ENCODE data around the gene PTS. TPM values are rescaled to one million over a fixed set of nuclear protein-coding genes. Genes with fewer than 3 reads are reported as not detected.

Gene PTS
- total RNA-seq, 2 donors from 2014 or later = 20.1 to 25.7 TPM

GRCh38 chr11:112235750-112236390, 9.6 kb downstream of the PTS start:
- Histone ChIP-seq H3K27me3 (no peaks in the 10 kb centered on the region), H3K4me3 (no peak overlapping the region), H3K4me1 (no peaks in the 10 kb centered on the region), H3K36me3 (replicated peaks in 1 of 2; ENCODE audit: insufficient read depth in 1 of 2, low read depth in 2 of 2) (peaks cover 0 to 12% of the 10 kb centered on the region in 2 donors), H3K27ac (no peak overlapping the region), H3K9me3 (no peaks in the 10 kb centered on the region)
- intact Hi-C loops (cut with DNase I) = no loop called here
- WGBS, 2 donors = 88 to 94% methylated on average over 8 of the region's 8 CpGs
- ATAC-seq = no peak
- no peak for TF ChIP-seq POLR2A (IDR thresholded peaks at IDR 0.05)
- no peak for TF ChIP-seq CTCF (IDR thresholded peaks at IDR 0.05)
- DNase-seq = no peak

- Histone ChIP-seq H3K4me1 (no peaks in the 10 kb centered on the region), H3K27me3 (no peaks in the 10 kb centered on the region), H3K27ac (no peak overlapping the region), H3K9me3 (no peaks in the 10 kb centered on the region), H3K36me3 (replicated peaks in 1 of 2; ENCODE audit: insufficient read depth in 1 of 2, low read depth in 2 of 2) (peaks cover 0 to 12% of the 10 kb centered on the region in 2 donors), H3K4me3 (no peak overlapping the region)
- TF ChIP-seq POLR2A (IDR thresholded peaks at IDR 0.05) (no peak), CTCF (IDR thresholded peaks at IDR 0.05) (no peak)
- ATAC-seq (no peak), DNase-seq (no peak)
- intact Hi-C loops (cut with DNase I) = no loop called here
- 91 to 94% methylated on average over 4 of the region's 4 CpGs for WGBS, 2 donors
These were observed 11.2 kb downstream of the PTS start for GRCh38 chr11:112237451-112237850.

- TF ChIP-seq CTCF (IDR thresholded peaks at IDR 0.05) = no peak
- no peak for TF ChIP-seq POLR2A (IDR thresholded peaks at IDR 0.05)
- intact Hi-C loops (cut with DNase I) = no loop called here
- Histone ChIP-seq H3K36me3 (replicated peaks in 1 of 2; ENCODE audit: insufficient read depth in 1 of 2, low read depth in 2 of 2) (peaks cover 0 to 14% of the 10 kb centered on the region in 2 donors), H3K4me1 (no peaks in the 10 kb centered on the region), H3K27me3 (no peaks in the 10 kb centered on the region), H3K4me3 (no peak overlapping the region), H3K27ac (no peak overlapping the region), H3K9me3 (no peaks in the 10 kb centered on the region)
- ATAC-seq (no peak), DNase-seq (no peak)
- 90 to 95% methylated on average over 3 of the region's 3 CpGs for whole genome bisulfite sequencing, 2 donors
These were observed 11.8 kb downstream of the PTS start for GRCh38 chr11:112238041-112238440.

- H3K27me3 ChIP-seq = no peaks in the 10 kb centered on the region
- peaks cover 0 to 11% of the 10 kb centered on the region in 2 donors for H3K36me3 ChIP-seq (replicated peaks in 1 of 2; ENCODE audit: insufficient read depth in 1 of 2, low read depth in 2 of 2)
- DNase-seq (peak in 1 of 4 donors; percentile 19), ATAC-seq (peak; percentile 55)
- no peak overlapping the region for H3K27ac ChIP-seq
- intact Hi-C loops (cut with DNase I) = no loop called here
- H3K4me3 ChIP-seq = no peak overlapping the region
- no peak for TF ChIP-seq CTCF (IDR thresholded peaks at IDR 0.05)
- TF ChIP-seq POLR2A (IDR thresholded peaks at IDR 0.05) = no peak
- no peaks in the 10 kb centered on the region for H3K4me1 ChIP-seq
- 54 to 73% methylated on average over 3 of the region's 3 CpGs for WGBS, 2 donors
- no peaks in the 10 kb centered on the region for H3K9me3 ChIP-seq
These were observed 15.3 kb downstream of the PTS start for GRCh38 chr11:112241486-112241885.

- 33 to 46% methylated on average over 4 of the region's 4 CpGs for WGBS, 2 donors
- Histone ChIP-seq H3K27ac (no peak overlapping the region), H3K4me1 (no peaks in the 10 kb centered on the region), H3K9me3 (no peaks in the 10 kb centered on the region), H3K27me3 (no peaks in the 10 kb centered on the region), H3K36me3 (replicated peaks in 1 of 2; ENCODE audit: insufficient read depth in 1 of 2, low read depth in 2 of 2) (peaks cover 0 to 2% of the 10 kb centered on the region in 2 donors), H3K4me3 (no peak overlapping the region)
- DNase-seq = no peak
- intact Hi-C loops (cut with DNase I) = no loop called here
- TF ChIP-seq POLR2A (IDR thresholded peaks at IDR 0.05) (no peak), CTCF (IDR thresholded peaks at IDR 0.05) (no peak)
- ATAC-seq = no peak
These were observed 21.0 kb downstream of the PTS start for GRCh38 chr11:112247201-112247600.
